OCI-LY1 (cell line): Measurements from ENCODE around the gene DNHD1.

Source experiments
- EZH2 ChIP-seq: fragments of 200-600 bp; sonication (generic), shearing (Covaris generic); IDR thresholded peaks from 2 replicates; pipeline ENCODE4 v1.8.0; 2017; ENCODE audit warnings: borderline replicate concordance, mixed run types, mild to moderate bottlenecking, antibody characterized with exemption, low read length, moderate library complexity, mixed read lengths
- TF ChIP-seq, protein P1 (sequence below): fragments of 200-600 bp; sonication (generic), shearing (Covaris generic); IDR thresholded peaks from 2 replicates; pipeline ENCODE4 v1.5.1; 2017; ENCODE audit warnings: mild to moderate bottlenecking, antibody characterized with exemption, low read length, moderate library complexity, mixed read lengths

DNA sequence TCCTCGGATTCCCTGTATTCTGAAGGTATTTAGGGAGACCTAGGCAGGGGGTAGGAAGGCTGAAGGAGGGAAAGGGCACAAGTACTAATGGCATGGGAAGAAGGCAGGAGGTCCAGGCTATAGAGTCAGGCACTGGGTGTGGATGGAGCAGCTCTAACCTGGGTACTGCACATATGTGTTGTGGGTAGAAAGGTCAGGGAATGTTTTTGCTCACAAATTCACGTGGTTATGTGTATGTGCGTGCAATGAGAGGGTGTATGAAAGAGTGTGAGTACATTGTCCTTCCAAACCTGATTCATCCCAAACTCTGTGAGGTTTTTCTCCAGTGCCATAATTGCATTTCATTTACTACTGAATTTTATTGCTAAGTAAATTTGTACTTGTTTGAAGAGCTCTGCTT is 23.2 kb downstream of the DNHD1 start:
- TF ChIP-seq, protein P1, sequence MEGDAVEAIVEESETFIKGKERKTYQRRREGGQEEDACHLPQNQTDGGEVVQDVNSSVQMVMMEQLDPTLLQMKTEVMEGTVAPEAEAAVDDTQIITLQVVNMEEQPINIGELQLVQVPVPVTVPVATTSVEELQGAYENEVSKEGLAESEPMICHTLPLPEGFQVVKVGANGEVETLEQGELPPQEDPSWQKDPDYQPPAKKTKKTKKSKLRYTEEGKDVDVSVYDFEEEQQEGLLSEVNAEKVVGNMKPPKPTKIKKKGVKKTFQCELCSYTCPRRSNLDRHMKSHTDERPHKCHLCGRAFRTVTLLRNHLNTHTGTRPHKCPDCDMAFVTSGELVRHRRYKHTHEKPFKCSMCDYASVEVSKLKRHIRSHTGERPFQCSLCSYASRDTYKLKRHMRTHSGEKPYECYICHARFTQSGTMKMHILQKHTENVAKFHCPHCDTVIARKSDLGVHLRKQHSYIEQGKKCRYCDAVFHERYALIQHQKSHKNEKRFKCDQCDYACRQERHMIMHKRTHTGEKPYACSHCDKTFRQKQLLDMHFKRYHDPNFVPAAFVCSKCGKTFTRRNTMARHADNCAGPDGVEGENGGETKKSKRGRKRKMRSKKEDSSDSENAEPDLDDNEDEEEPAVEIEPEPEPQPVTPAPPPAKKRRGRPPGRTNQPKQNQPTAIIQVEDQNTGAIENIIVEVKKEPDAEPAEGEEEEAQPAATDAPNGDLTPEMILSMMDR: no peak
- no peak for TF ChIP-seq EZH2
